Right atrium auricular region (tissue), 2 donors: ENCODE data around the gene TSPAN10. TPM values are rescaled to one million over a fixed set of nuclear protein-coding genes. Genes with fewer than 3 reads are reported as not detected.

Experiments used
- DNase-seq: peaks from one replicate; pipeline ENCODE4 v3.0.0-alpha.2; 2019; ENCODE audit warnings: low spot score
- H3K27ac ChIP-seq, 2 donors: fragments of 200-600 bp; sonication (generic); 1 replicate in 1 of 2; 2 replicates in 1 of 2; pipeline ENCODE4 v1.5.1; 2016 to 2019
- H3K27me3 ChIP-seq, 2 donors: fragments of 200-600 bp; sonication (generic); one replicate each; pipeline versions ENCODE4 v1.5.1 to v1.6.0; 2017 to 2019
- H3K36me3 ChIP-seq: fragments of 200-600 bp; sonication (generic); one replicate; pipeline ENCODE4 v1.5.1; 2016
- H3K4me1 ChIP-seq, 2 donors: fragments of 200-600 bp; sonication (generic); one replicate each; pipeline versions ENCODE4 v1.5.1 to v1.6.0; 2017 to 2019
- H3K4me3 ChIP-seq, 2 donors: fragments of 200-600 bp; sonication (generic); 1 replicate in 1 of 2; 2 replicates in 1 of 2; pipeline ENCODE4 v1.5.1; 2017 to 2019; ENCODE audit warnings: mild to moderate bottlenecking in 1 of 2, moderate library complexity in 1 of 2
- H3K9me3 ChIP-seq, 2 donors: fragments of 200-600 bp; sonication (generic); one replicate each; pipeline ENCODE4 v1.5.1; 2019
- CTCF ChIP-seq, 2 donors: fragments of 200-600 bp; sonication (generic); IDR thresholded peaks; one replicate each; pipeline ENCODE4 v1.5.1; 2019; ENCODE audit warnings: antibody characterized with exemption in 2 of 2
- total RNA-seq, 2 donors: library from RNA; depleted of rRNA; stranded (reverse); fragments of >200 nt; gene quantifications; one replicate each; pipeline ENCODE4 v1.1.0, GENCODE V29; 2016

Gene TSPAN10
- total RNA-seq, 2 donors from 2014 or later = not detected

DNA sequence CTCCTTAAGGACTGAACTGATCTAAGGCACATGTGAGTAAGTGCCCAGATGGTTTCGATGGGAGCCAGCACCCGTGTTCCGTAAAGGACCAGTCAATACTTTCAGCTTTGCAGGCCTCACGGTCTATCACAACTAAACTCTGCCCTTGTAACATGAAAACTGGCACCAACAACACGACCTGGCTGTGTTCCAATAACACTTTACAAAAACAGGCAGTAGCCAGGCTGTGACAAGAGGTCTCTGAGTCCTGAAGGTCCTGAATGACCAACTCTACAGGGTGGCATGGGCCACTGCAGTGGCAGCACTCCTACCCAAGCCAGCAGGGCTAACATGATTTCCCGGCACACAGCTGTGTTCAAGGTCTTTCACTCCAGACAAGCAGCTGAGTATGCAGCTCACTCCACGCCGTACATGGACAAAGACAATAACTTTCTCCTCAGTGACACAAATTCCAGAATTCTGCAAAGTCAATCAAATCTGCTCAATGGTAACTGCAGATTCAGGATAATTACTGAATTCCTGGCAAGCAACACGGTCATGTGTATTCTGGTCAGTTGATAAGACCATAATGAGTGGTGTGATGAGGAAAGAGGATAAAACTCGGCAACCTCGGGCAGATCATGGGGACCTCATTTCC is 15.4 kb upstream of the TSPAN10 start:
- TF ChIP-seq CTCF (IDR thresholded peaks at IDR 0.05) = no peak
- H3K9me3 ChIP-seq = no peaks in the 10 kb centered on the region
- H3K4me3 ChIP-seq = no peak overlapping the region
- DNase-seq = no peak
- H3K4me1 ChIP-seq = peaks cover 0 to 11% of the 10 kb centered on the region in 2 donors
- H3K27ac ChIP-seq = no peak overlapping the region
- peaks cover 69% of the 10 kb centered on the region for H3K36me3 ChIP-seq
- H3K27me3 ChIP-seq = no peaks in the 10 kb centered on the region

DNA sequence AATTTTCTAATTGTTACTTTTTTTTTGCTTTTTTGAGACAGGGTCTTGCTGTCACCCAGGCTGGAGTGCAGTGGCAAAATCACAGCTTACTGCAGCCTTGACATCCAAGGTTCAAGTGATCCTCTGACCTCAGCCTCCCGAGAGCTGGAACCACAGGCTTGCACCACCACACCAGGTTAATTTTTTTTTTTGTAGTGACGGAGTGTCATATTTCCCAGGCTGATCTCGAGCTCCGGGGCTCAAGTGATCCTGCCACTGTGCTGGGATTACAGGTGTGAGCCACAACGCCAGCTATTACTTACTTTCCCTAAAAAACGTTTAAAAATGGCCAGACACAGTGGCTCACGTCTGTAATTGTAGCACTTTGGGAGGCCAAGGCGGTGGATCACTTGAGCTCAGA is 6.7 kb upstream of the TSPAN10 start:
- DNase-seq = no peak
- peaks cover 50% of the 10 kb centered on the region for H3K36me3 ChIP-seq
- no peak for TF ChIP-seq CTCF (IDR thresholded peaks at IDR 0.05)

DNA sequence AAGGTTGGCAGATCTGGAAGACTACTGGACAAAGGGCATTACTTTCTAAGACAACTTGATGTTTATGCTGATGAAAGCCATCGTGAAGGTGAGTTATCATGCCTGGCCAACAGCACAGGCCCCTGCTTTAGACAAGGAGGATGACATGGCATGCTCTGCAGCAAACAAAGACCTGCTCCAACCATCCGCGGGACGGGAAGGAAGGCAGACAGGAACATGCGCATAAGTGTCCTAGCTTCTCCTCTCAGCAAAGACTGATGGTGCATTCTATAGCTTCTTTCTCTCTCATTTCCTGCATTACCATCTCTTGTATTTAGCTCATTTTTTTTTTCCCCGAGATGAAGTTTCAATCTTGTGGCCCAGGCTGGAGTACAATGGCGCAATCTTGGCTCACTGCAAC is 5.5 kb upstream of the TSPAN10 start:
- no peak overlapping the region for H3K4me3 ChIP-seq
- no peaks in the 10 kb centered on the region for H3K27me3 ChIP-seq
- peaks cover 38% of the 10 kb centered on the region for H3K36me3 ChIP-seq
- no peak for TF ChIP-seq CTCF (IDR thresholded peaks at IDR 0.05)
- H3K4me1 ChIP-seq = peaks cover 0 to 32% of the 10 kb centered on the region in 2 donors
- DNase-seq = no peak
- H3K9me3 ChIP-seq = no peaks in the 10 kb centered on the region
- H3K27ac ChIP-seq = no peak overlapping the region

More for the DNA sequence above, 6.7 kb upstream of the TSPAN10 start:
- Histone ChIP-seq H3K4me3 (no peak overlapping the region), H3K27me3 (no peaks in the 10 kb centered on the region), H3K4me1 (peaks cover 0 to 21% of the 10 kb centered on the region in 2 donors), H3K9me3 (no peaks in the 10 kb centered on the region), H3K27ac (no peak overlapping the region)

DNA sequence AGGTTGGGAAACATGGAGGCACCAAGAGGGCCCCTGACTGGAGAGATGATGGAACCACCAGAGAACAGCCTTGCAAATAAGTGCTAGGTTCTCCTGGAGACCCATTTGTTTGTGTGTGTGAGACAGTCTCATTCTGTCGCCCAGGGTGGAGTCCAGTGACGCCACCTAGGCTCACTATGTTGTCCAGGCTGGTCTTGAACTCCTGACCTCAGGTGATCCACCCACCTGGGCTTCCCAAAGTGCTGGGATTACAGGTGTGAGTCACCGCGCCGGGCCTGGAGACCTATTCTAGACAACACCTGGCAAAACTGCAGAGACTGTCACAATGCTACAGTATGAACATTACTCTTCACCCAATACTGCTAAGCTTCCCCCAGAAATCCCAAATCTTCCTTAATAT is 1.6 kb upstream of the TSPAN10 start:
- H3K4me1 ChIP-seq = peaks cover 0 to 32% of the 10 kb centered on the region in 2 donors
- H3K27me3 ChIP-seq = no peaks in the 10 kb centered on the region
- H3K4me3 ChIP-seq = peak overlapping the region; percentile 71 to 93
- H3K27ac ChIP-seq = peak overlapping the region in 1 of 2 donors; percentile 91
- peaks cover 6% of the 10 kb centered on the region for H3K36me3 ChIP-seq
- DNase-seq = no peak
- no peak for TF ChIP-seq CTCF (IDR thresholded peaks at IDR 0.05)
- H3K9me3 ChIP-seq = no peaks in the 10 kb centered on the region

GRCh38 chr17:81635973-81636504 is 957 bp upstream of the TSPAN10 start:
- Histone ChIP-seq H3K36me3 (peaks cover 6% of the 10 kb centered on the region), H3K27ac (peak overlapping the region; percentile 74 to 91), H3K4me3 (peak overlapping the region; percentile 71 to 93), H3K27me3 (no peaks in the 10 kb centered on the region), H3K4me1 (peaks cover 0 to 32% of the 10 kb centered on the region in 2 donors), H3K9me3 (no peaks in the 10 kb centered on the region)
- no peak for DNase-seq
- TF ChIP-seq CTCF (IDR thresholded peaks at IDR 0.05) = no peak

- Histone ChIP-seq H3K9me3 (no peaks in the 10 kb centered on the region), H3K36me3 (no peaks in the 10 kb centered on the region), H3K4me1 (peaks cover 0 to 26% of the 10 kb centered on the region in 2 donors), H3K4me3 (no peak overlapping the region), H3K27me3 (no peaks in the 10 kb centered on the region), H3K27ac (no peak overlapping the region)
- DNase-seq = no peak
- no peak for TF ChIP-seq CTCF (IDR thresholded peaks at IDR 0.05)
These were observed 1.7 kb downstream of the TSPAN10 start for GRCh38 chr17:81638683-81639082.
